Activated T-cell treated with anti-CD3 and anti-CD28 coated beads, Interleukin-2, amount 50 U/mL, for 48 hours (primary cell): ENCODE measurements around the gene TNS4.

Experiments used
- DNase-seq, 2 experiments: peaks; one replicate each; pipeline ENCODE4 v3.0.0-alpha.2; 2020

Gene TNS4

GRCh38 chr17:40490982-40491381 is 10.4 kb downstream of the TNS4 start:
- no peak for DNase-seq

GRCh38 chr17:40490289-40490853 is 11.1 kb downstream of the TNS4 start:
- DNase-seq = no peak

- no peak for DNase-seq
These were observed 13.9 kb downstream of the TNS4 start for GRCh38 chr17:40487371-40488020.

- no peak for DNase-seq
These were observed 14.7 kb downstream of the TNS4 start for GRCh38 chr17:40486522-40487370.

GRCh38 chr17:40485851-40486521 is 15.4 kb downstream of the TNS4 start:
- peak; percentile 54 to 62 for DNase-seq

GRCh38 chr17:40484973-40485530 is 16.4 kb downstream of the TNS4 start:
- DNase-seq = no peak

GRCh38 chr17:40484285-40484972 is 17.0 kb downstream of the TNS4 start:
- DNase-seq = no peak

GRCh38 chr17:40483679-40484078 is 17.7 kb downstream of the TNS4 start:
- DNase-seq = no peak

- DNase-seq = no peak
These were observed 18.7 kb downstream of the TNS4 start for GRCh38 chr17:40482722-40483121.

GRCh38 chr17:40481106-40481505 is 20.3 kb downstream of the TNS4 start:
- DNase-seq = no peak

- DNase-seq = peak; percentile 92
These were observed 20.9 kb downstream of the TNS4 start for GRCh38 chr17:40480501-40481003.

GRCh38 chr17:40479754-40480480 is 21.5 kb downstream of the TNS4 start:
- DNase-seq = peak; percentile 55 to 56

- no peak for DNase-seq
These were observed 22.9 kb downstream of the TNS4 start for GRCh38 chr17:40478486-40478885.

GRCh38 chr17:40477796-40478195 is 23.6 kb downstream of the TNS4 start:
- no peak for DNase-seq

GRCh38 chr17:40475234-40475908 is 26.1 kb downstream of the TNS4 start:
- no peak for DNase-seq

- DNase-seq = no peak
These were observed 26.9 kb downstream of the TNS4 start for GRCh38 chr17:40474419-40475002.

GRCh38 chr17:40473573-40474365 is 27.7 kb downstream of the TNS4 start:
- DNase-seq = no peak

- DNase-seq = no peak
These were observed 28.5 kb downstream of the TNS4 start for GRCh38 chr17:40472733-40473452.
